ENCODE measurements around the gene P4HB. TPM values are rescaled to one million over a fixed set of nuclear protein-coding genes. Genes with fewer than 3 reads are reported as not detected.

Gene P4HB
- polyA plus RNA-seq, 1 donor from 2014 or later = 82.8 TPM

DNA sequence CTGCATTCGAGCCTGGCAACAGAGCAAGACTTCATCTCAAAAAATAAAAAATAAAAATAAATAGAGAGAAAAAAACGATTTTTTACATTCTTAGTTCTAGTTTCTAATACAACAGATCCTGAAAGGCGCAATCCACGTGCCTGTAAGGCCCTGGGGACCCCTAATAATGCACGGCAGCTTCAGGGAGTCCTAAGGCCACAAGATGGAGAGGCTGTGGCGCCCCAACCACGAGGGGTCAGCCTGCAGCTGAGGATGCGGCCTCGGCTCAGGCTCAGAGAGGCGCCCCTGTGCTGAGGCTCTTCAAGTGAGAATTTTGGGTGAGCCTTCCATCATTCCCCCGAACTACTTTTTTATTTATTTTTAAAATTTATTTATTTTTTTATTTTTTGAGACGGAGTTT lies 10.9 kb downstream of the P4HB start:
- H4K20me1 ChIP-seq (ENCODE audit: insufficient read depth) = no peaks in the 10 kb centered on the region

DNA sequence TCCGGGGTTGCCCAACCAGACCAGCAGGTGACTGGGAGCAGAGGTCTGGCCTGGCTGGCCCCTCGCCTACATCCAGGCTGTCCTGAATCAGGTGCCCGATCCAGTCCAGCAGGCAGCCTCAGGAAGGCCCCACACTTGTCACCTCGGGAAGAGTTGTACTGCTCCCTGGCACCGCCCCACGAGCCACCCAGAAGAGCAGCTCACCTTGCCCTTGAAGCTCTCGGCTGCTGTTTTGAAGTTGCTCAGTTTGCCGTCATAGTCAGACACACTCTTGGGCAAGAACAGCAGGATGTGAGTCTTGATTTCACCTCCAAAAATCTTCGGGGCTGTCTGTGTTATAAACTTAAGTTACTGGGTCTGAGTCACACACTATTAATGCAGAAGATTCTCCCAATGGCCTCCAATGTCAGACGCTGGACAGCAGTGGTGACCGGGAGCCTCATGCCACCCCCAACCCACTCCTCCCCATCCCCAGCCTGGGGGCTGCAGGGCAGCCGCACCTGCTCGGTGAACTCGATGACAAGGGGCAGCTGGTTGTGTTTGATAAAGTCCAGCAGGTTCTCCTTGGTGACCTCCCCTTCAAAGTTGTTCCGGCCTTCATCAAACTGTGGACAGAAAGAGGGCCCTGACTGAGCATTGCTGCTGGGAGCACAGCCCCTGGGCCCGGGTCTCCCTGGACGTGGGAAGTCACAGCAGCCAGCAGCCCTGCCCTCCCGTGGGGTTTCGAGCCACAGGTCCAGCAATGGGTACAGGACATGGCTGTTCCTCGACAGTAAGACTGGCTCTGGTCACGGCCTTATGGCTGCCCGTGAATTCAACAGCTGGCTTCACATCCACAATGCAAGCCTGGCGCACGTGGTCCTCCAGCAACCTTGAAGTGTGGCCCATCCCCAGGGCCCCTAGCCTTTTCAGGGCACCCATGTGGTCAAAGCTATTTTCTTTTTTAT lies 13.3 kb downstream of the P4HB start:
- Histone ChIP-seq H3K79me2 (replicated peaks; ENCODE audit: insufficient read depth, low read length) (no peaks in the 10 kb centered on the region), H3F3A (ENCODE audit: insufficient read depth, low read length, poor library complexity, severe bottlenecking) (no peaks in the 10 kb centered on the region), H4K20me1 (ENCODE audit: insufficient read depth) (no peaks in the 10 kb centered on the region), H3K27ac (ENCODE audit: low read length) (no peak overlapping the region), H3K9me2 (ENCODE audit: insufficient read depth, low read length) (no peaks in the 10 kb centered on the region), H3K9me3 (ENCODE audit: low read length) (no peaks in the 10 kb centered on the region), H3K36me3 (ENCODE audit: insufficient read depth, low read length) (peaks cover 4% of the 10 kb centered on the region), H3K9ac (ENCODE audit: low read length) (no peak overlapping the region), H3K27me3 (ENCODE audit: insufficient read depth, low read depth, low read length) (no peaks in the 10 kb centered on the region), H2AFZ (ENCODE audit: low read depth, low read length) (no peak overlapping the region), H3K4me3 (ENCODE audit: low read length) (no peak overlapping the region), H3K4me2 (ENCODE audit: low read length) (no peak overlapping the region)
- TF ChIP-seq, protein P1, sequence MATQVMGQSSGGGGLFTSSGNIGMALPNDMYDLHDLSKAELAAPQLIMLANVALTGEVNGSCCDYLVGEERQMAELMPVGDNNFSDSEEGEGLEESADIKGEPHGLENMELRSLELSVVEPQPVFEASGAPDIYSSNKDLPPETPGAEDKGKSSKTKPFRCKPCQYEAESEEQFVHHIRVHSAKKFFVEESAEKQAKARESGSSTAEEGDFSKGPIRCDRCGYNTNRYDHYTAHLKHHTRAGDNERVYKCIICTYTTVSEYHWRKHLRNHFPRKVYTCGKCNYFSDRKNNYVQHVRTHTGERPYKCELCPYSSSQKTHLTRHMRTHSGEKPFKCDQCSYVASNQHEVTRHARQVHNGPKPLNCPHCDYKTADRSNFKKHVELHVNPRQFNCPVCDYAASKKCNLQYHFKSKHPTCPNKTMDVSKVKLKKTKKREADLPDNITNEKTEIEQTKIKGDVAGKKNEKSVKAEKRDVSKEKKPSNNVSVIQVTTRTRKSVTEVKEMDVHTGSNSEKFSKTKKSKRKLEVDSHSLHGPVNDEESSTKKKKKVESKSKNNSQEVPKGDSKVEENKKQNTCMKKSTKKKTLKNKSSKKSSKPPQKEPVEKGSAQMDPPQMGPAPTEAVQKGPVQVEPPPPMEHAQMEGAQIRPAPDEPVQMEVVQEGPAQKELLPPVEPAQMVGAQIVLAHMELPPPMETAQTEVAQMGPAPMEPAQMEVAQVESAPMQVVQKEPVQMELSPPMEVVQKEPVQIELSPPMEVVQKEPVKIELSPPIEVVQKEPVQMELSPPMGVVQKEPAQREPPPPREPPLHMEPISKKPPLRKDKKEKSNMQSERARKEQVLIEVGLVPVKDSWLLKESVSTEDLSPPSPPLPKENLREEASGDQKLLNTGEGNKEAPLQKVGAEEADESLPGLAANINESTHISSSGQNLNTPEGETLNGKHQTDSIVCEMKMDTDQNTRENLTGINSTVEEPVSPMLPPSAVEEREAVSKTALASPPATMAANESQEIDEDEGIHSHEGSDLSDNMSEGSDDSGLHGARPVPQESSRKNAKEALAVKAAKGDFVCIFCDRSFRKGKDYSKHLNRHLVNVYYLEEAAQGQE (IDR thresholded peaks at IDR 0.05; ENCODE audit: borderline replicate concordance) = no peak
- TF ChIP-seq MXI1 (conservative IDR thresholded peaks at IDR 0.05; ENCODE audit: poor library complexity, severe bottlenecking) (no peak), EP300 (conservative IDR thresholded peaks at IDR 0.05; ENCODE audit: poor library complexity, severe bottlenecking) (no peak), TAF1 (IDR thresholded peaks at IDR 0.05; ENCODE audit: low read depth) (no peak), RAD21 (conservative IDR thresholded peaks at IDR 0.05) (no peak), SMC3 (conservative IDR thresholded peaks at IDR 0.05; ENCODE audit: poor library complexity) (no peak), POLR2AphosphoS5 (IDR thresholded peaks at IDR 0.05) (no peak), EZH2 (IDR thresholded peaks at IDR 0.05; ENCODE audit: borderline replicate concordance, insufficient read depth, low read length, poor library complexity, severe bottlenecking) (no peak)
- TF ChIP-seq, protein P2, sequence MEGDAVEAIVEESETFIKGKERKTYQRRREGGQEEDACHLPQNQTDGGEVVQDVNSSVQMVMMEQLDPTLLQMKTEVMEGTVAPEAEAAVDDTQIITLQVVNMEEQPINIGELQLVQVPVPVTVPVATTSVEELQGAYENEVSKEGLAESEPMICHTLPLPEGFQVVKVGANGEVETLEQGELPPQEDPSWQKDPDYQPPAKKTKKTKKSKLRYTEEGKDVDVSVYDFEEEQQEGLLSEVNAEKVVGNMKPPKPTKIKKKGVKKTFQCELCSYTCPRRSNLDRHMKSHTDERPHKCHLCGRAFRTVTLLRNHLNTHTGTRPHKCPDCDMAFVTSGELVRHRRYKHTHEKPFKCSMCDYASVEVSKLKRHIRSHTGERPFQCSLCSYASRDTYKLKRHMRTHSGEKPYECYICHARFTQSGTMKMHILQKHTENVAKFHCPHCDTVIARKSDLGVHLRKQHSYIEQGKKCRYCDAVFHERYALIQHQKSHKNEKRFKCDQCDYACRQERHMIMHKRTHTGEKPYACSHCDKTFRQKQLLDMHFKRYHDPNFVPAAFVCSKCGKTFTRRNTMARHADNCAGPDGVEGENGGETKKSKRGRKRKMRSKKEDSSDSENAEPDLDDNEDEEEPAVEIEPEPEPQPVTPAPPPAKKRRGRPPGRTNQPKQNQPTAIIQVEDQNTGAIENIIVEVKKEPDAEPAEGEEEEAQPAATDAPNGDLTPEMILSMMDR (IDR thresholded peaks at IDR 0.05; ENCODE audit: poor library complexity, severe bottlenecking) = no peak

More for the DNA sequence above, 10.9 kb downstream of the P4HB start:
- Histone ChIP-seq H3K9ac (ENCODE audit: low read length) (no peak overlapping the region), H3K27ac (ENCODE audit: low read length) (no peak overlapping the region), H3K9me2 (ENCODE audit: insufficient read depth, low read length) (no peaks in the 10 kb centered on the region), H3K9me3 (ENCODE audit: low read length) (no peaks in the 10 kb centered on the region), H2AFZ (ENCODE audit: low read depth, low read length) (no peak overlapping the region), H3F3A (ENCODE audit: insufficient read depth, low read length, poor library complexity, severe bottlenecking) (no peaks in the 10 kb centered on the region), H3K79me2 (replicated peaks; ENCODE audit: insufficient read depth, low read length) (no peaks in the 10 kb centered on the region), H3K27me3 (ENCODE audit: insufficient read depth, low read depth, low read length) (no peaks in the 10 kb centered on the region), H3K36me3 (ENCODE audit: insufficient read depth, low read length) (peaks cover 4% of the 10 kb centered on the region), H3K4me3 (ENCODE audit: low read length) (no peak overlapping the region), H3K4me2 (ENCODE audit: low read length) (no peak overlapping the region)
- TF ChIP-seq TAF1 (IDR thresholded peaks at IDR 0.05; ENCODE audit: low read depth) (no peak), POLR2AphosphoS5 (IDR thresholded peaks at IDR 0.05) (no peak)
- TF ChIP-seq, protein P1 (IDR thresholded peaks at IDR 0.05; ENCODE audit: borderline replicate concordance) = no peak
- TF ChIP-seq, protein P2 (IDR thresholded peaks at IDR 0.05; ENCODE audit: poor library complexity, severe bottlenecking) = no peak
